Activated CD8-positive, alpha-beta T cell treated with anti-CD3 and anti-CD28 coated beads, Interleukin-2, amount 10 ng/mL, durations not matched to agents 7 days and 5 days (primary cell): ENCODE results near the gene MCM10. TPM values are rescaled to one million over a fixed set of nuclear protein-coding genes. Genes with fewer than 3 reads are reported as not detected.
"Not testable (repeated sequence)": the region's sequence is repeated elsewhere in the genome, so short reads cannot be mapped to it uniquely, and the experiment has no call there.

ENCODE experiments used
- ATAC-seq: fragments of 150-1000 bp; cut with Tn5 transposase; one replicate; pipeline ENCODE4 v1.10.0; 2021; ENCODE audit warnings: moderate library complexity
- CTCF ChIA-PET: fragments of 350-600 bp; sonication (Branson Sonifier 250); formaldehyde crosslinking; loops from one replicate; lab custom pipeline; 2021; ENCODE audit warnings: antibody characterized with exemption; lab: Charles Lee
- POLR2A ChIA-PET: fragments of 350-600 bp; sonication (Branson Sonifier 250); formaldehyde crosslinking; loops from one replicate; lab custom pipeline; 2021; ENCODE audit warnings: antibody characterized with exemption; lab: Charles Lee
- DNase-seq: peaks from one replicate; pipeline ENCODE4 v3.0.0-alpha.2; 2020
- H3K27ac Mint-ChIP-seq: one replicate; pipeline ENCODE4 v1.8.0; 2021; ENCODE audit warnings: mild to moderate bottlenecking, mixed read lengths
- H3K27me3 Mint-ChIP-seq: one replicate; pipeline ENCODE4 v1.8.0; 2021; ENCODE audit warnings: low read depth, mixed read lengths
- H3K36me3 Mint-ChIP-seq: one replicate; pipeline ENCODE4 v1.8.0; 2021; ENCODE audit warnings: low read depth, mixed read lengths
- H3K4me1 Mint-ChIP-seq: one replicate; pipeline ENCODE4 v1.8.0; 2021; ENCODE audit warnings: low read depth, mixed read lengths
- H3K4me3 Mint-ChIP-seq: one replicate; pipeline ENCODE4 v1.8.0; 2021; ENCODE audit warnings: mild to moderate bottlenecking, mixed read lengths
- H3K9me3 Mint-ChIP-seq: one replicate; pipeline ENCODE4 v1.8.0; 2022; ENCODE audit warnings: mixed read lengths; ENCODE audit not compliant: insufficient read depth
- total RNA-seq, 2 experiments: library from RNA; stranded (reverse); gene quantifications; one replicate each; pipeline ENCODE4 v1.2.3, GENCODE V29; 2021

The MCM10 gene
- total RNA-seq, 2 experiments from 2014 or later = 68.3 to 73.5 TPM

GRCh38 chr10:13140627-13141190, 20.6 kb upstream of the MCM10 start:
- CTCF ChIA-PET = no interaction called here
- POLR2A ChIA-PET = no interaction called here
- Mint-ChIP-seq H3K4me1 (no peaks in the 10 kb centered on the region), H3K36me3 (peaks cover 62% of the 10 kb centered on the region), H3K4me3 (no peak overlapping the region), H3K9me3 (peaks cover 4% of the 10 kb centered on the region), H3K27ac (no peak overlapping the region), H3K27me3 (no peaks in the 10 kb centered on the region)
- DNase-seq (no peak), ATAC-seq (no peak)

- no peak overlapping the region for H3K4me3 Mint-ChIP-seq
- peaks cover 47% of the 10 kb centered on the region for H3K36me3 Mint-ChIP-seq
- no peaks in the 10 kb centered on the region for H3K4me1 Mint-ChIP-seq
- ChIA-PET CTCF (no interaction called here), POLR2A (no interaction called here)
- H3K9me3 Mint-ChIP-seq = peaks cover 4% of the 10 kb centered on the region
- ATAC-seq (no peak), DNase-seq (no peak)
- no peak overlapping the region for H3K27ac Mint-ChIP-seq
- peaks cover 4% of the 10 kb centered on the region for H3K27me3 Mint-ChIP-seq
Observed at GRCh38 chr10:13143766-13144165, 17.6 kb upstream of the MCM10 start.

GRCh38 chr10:13144814-13145213, 16.5 kb upstream of the MCM10 start:
- H3K9me3 Mint-ChIP-seq = peaks cover 4% of the 10 kb centered on the region
- DNase-seq (no peak), ATAC-seq (no peak)
- no peak overlapping the region for H3K4me3 Mint-ChIP-seq
- peaks cover 45% of the 10 kb centered on the region for H3K36me3 Mint-ChIP-seq
- H3K27me3 Mint-ChIP-seq = peaks cover 4% of the 10 kb centered on the region
- CTCF ChIA-PET = no interaction called here
- POLR2A ChIA-PET = no interaction called here
- H3K4me1 Mint-ChIP-seq = no peaks in the 10 kb centered on the region
- H3K27ac Mint-ChIP-seq = no peak overlapping the region

GRCh38 chr10:13146379-13146778, 15.0 kb upstream of the MCM10 start:
- H3K27me3 Mint-ChIP-seq = peaks cover 4% of the 10 kb centered on the region
- CTCF ChIA-PET = no interaction called here
- ATAC-seq = no peak

GRCh38 chr10:13147161-13147560, 14.2 kb upstream of the MCM10 start:
- ChIA-PET CTCF (interaction anchor here (1.9 kb wide), 2 partner anchors 13 to 15 kb away, joined by 6 to 8 read pairs; partner anchors contain the start of gene MCM10), POLR2A (no interaction called here)
- no peak overlapping the region for H3K27ac Mint-ChIP-seq
- ATAC-seq (no peak), DNase-seq (no peak)
- no peaks in the 10 kb centered on the region for H3K4me1 Mint-ChIP-seq
- no peak overlapping the region for H3K4me3 Mint-ChIP-seq
- peaks cover 4% of the 10 kb centered on the region for H3K9me3 Mint-ChIP-seq
- H3K36me3 Mint-ChIP-seq = peaks cover 31% of the 10 kb centered on the region
- peaks cover 4% of the 10 kb centered on the region for H3K27me3 Mint-ChIP-seq

More at GRCh38 chr10:13146379-13146778, 15.0 kb upstream of the MCM10 start:
- peaks cover 4% of the 10 kb centered on the region for H3K9me3 Mint-ChIP-seq
- H3K27ac Mint-ChIP-seq = no peak overlapping the region
- POLR2A ChIA-PET = no interaction called here
- peaks cover 33% of the 10 kb centered on the region for H3K36me3 Mint-ChIP-seq
- H3K4me3 Mint-ChIP-seq = no peak overlapping the region
- no peak for DNase-seq
- no peaks in the 10 kb centered on the region for H3K4me1 Mint-ChIP-seq

GRCh38 chr10:13152296-13152695, 9.1 kb upstream of the MCM10 start:
- CTCF ChIA-PET = interaction anchor here (3.7 kb wide), 1 partner anchor 9 kb away, joined by 9 read pairs; the partner anchor contains the start of gene MCM10
- no peak for ATAC-seq

GRCh38 chr10:13155860-13156259, 5.5 kb upstream of the MCM10 start:
- CTCF ChIA-PET, H3K4me3 Mint-ChIP-seq: not testable (repeated sequence)

More at GRCh38 chr10:13152296-13152695, 9.1 kb upstream of the MCM10 start:
- Mint-ChIP-seq H3K27me3 (peaks cover 4% of the 10 kb centered on the region), H3K4me3 (no peak overlapping the region), H3K27ac (no peak overlapping the region), H3K36me3 (no peaks in the 10 kb centered on the region), H3K9me3 (no peaks in the 10 kb centered on the region), H3K4me1 (no peaks in the 10 kb centered on the region)
- POLR2A ChIA-PET = no interaction called here
- no peak for DNase-seq

GRCh38 chr10:13158401-13158800, 3.0 kb upstream of the MCM10 start:
- peaks cover 7% of the 10 kb centered on the region for H3K36me3 Mint-ChIP-seq
- ChIA-PET CTCF (no interaction called here), POLR2A (no interaction called here)
- H3K9me3 Mint-ChIP-seq = no peaks in the 10 kb centered on the region
- ATAC-seq (no peak), DNase-seq (no peak)
- peaks cover 29% of the 10 kb centered on the region for H3K4me1 Mint-ChIP-seq
- no peaks in the 10 kb centered on the region for H3K27me3 Mint-ChIP-seq
- H3K4me3 Mint-ChIP-seq = peak overlapping the region; percentile 63
- peak overlapping the region; percentile 67 for H3K27ac Mint-ChIP-seq

More at GRCh38 chr10:13155860-13156259, 5.5 kb upstream of the MCM10 start:
- ATAC-seq, POLR2A ChIA-PET, H3K36me3 Mint-ChIP-seq, H3K27me3 Mint-ChIP-seq, H3K9me3 Mint-ChIP-seq, DNase-seq, H3K27ac Mint-ChIP-seq: not testable (repeated sequence)
- H3K4me1 Mint-ChIP-seq = peaks cover 13% of the 10 kb centered on the region

GRCh38 chr10:13161857-13162271, 506 bp downstream of the MCM10 start:
- peaks cover 47% of the 10 kb centered on the region for H3K4me1 Mint-ChIP-seq
- H3K27ac Mint-ChIP-seq = peak overlapping the region; percentile 86
- H3K9me3 Mint-ChIP-seq = no peaks in the 10 kb centered on the region
- DNase-seq = peak; percentile 52
- peak overlapping the region; percentile 91 for H3K4me3 Mint-ChIP-seq
- ChIA-PET POLR2A (interaction anchor here (0.6 to 2.9 kb wide), 4 partner anchors 33 to 188 kb away, joined by 3 to 17 read pairs (median 4); partner anchors contain the start of gene PHYH), CTCF (interaction anchor here (0.6 to 3.1 kb wide), 25 partner anchors 9 to 278 kb away, joined by 3 to 29 read pairs (median 3); partner anchors contain the start of genes PHYH and SEPHS1)
- peaks cover 28% of the 10 kb centered on the region for H3K36me3 Mint-ChIP-seq
- ATAC-seq = peak; percentile 27
- H3K27me3 Mint-ChIP-seq = no peaks in the 10 kb centered on the region

- no peaks in the 10 kb centered on the region for H3K9me3 Mint-ChIP-seq
- H3K4me1 Mint-ChIP-seq = peaks cover 44% of the 10 kb centered on the region
- H3K4me3 Mint-ChIP-seq = no peak overlapping the region
- ATAC-seq (no peak), DNase-seq (no peak)
- peaks cover 41% of the 10 kb centered on the region for H3K36me3 Mint-ChIP-seq
- POLR2A ChIA-PET = no interaction called here
- H3K27ac Mint-ChIP-seq = no peak overlapping the region
- no peaks in the 10 kb centered on the region for H3K27me3 Mint-ChIP-seq
- CTCF ChIA-PET = interaction anchor here (0.6 to 1.2 kb wide), 2 partner anchors 139 to 1380 kb away, joined by 3 to 4 read pairs; no protein-coding TSS in a partner anchor
Observed at GRCh38 chr10:13163859-13164258, 2.5 kb downstream of the MCM10 start.

- peaks cover 45% of the 10 kb centered on the region for H3K36me3 Mint-ChIP-seq
- ATAC-seq = no peak
- POLR2A ChIA-PET = no interaction called here
- H3K9me3 Mint-ChIP-seq = no peaks in the 10 kb centered on the region
- H3K4me1 Mint-ChIP-seq = peaks cover 39% of the 10 kb centered on the region
- CTCF ChIA-PET = no interaction called here
- DNase-seq = no peak
- H3K27ac Mint-ChIP-seq = peak overlapping the region; percentile 14
- no peaks in the 10 kb centered on the region for H3K27me3 Mint-ChIP-seq
- no peak overlapping the region for H3K4me3 Mint-ChIP-seq
Observed at GRCh38 chr10:13165177-13165576, 3.8 kb downstream of the MCM10 start.

- no peak for DNase-seq
- ChIA-PET POLR2A (no interaction called here), CTCF (interaction anchor here (1.7 kb wide), 1 partner anchor 273 kb away, joined by 4 read pairs; no protein-coding TSS in a partner anchor)
- H3K9me3 Mint-ChIP-seq = no peaks in the 10 kb centered on the region
- no peak overlapping the region for H3K27ac Mint-ChIP-seq
- H3K4me1 Mint-ChIP-seq = peaks cover 22% of the 10 kb centered on the region
- peaks cover 47% of the 10 kb centered on the region for H3K36me3 Mint-ChIP-seq
- no peak overlapping the region for H3K4me3 Mint-ChIP-seq
- no peaks in the 10 kb centered on the region for H3K27me3 Mint-ChIP-seq
- ATAC-seq = no peak
Observed at GRCh38 chr10:13167568-13167967, 6.2 kb downstream of the MCM10 start.
